ACHN (cell line): ENCODE results near the gene ZNF423.
A peak's percentile ranks its signal among the peaks of the same experiment; 100 is the strongest.
"Not testable (repeated sequence)": the region's sequence is repeated elsewhere in the genome, so short reads cannot be mapped to it uniquely, and the experiment has no call there.

Experiments
- DNase-seq: peaks from one replicate; pipeline ENCODE4 v3.0.0-alpha.2; 2015
- in situ Hi-C: cut with HindIII; loops from 2 replicates; pipeline ENCODE4 v1.10.0; 2017; ENCODE audit warnings: low sequenced_read_pairs, low pct_ligation_motif_present, low pct_unique_long_range_greater_than_20kb

Gene ZNF423

GRCh38 chr16:49875806-49876715 is 20.1 kb upstream of the ZNF423 start:
- no peak for DNase-seq
- in situ Hi-C loops: no loop called here

GRCh38 chr16:49874613-49875237 is 18.8 kb upstream of the ZNF423 start:
- in situ Hi-C loops: no loop called here

GRCh38 chr16:49871824-49872223 is 15.9 kb upstream of the ZNF423 start:
- DNase-seq, in situ Hi-C loops: not testable (repeated sequence)

More at GRCh38 chr16:49874613-49875237, 18.8 kb upstream of the ZNF423 start:
- DNase-seq: no peak

DNA sequence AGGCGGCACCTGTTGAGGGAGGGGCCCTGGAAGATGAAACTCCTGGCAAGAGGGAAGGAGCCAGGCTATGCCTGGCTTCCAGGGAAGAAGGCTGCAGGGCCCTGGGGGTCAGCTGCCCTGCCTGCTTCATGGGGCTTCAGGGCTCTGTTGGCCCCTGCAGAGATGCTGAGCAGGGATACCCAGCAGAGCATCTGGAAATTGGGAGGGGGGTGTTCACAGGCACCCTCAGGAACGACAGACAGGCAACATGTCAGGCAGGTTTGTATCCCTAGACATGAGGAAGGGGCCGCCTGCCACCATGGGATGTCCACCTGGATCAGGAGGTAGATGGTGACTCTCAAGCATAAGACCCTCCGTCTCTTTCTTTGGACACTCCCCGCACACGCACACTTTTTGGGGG is 13.8 kb upstream of the ZNF423 start:
- DNase-seq: no peak
- in situ Hi-C loops: no loop called here

GRCh38 chr16:49867796-49868668 is 12.1 kb upstream of the ZNF423 start:
- in situ Hi-C loops: no loop called here

DNA sequence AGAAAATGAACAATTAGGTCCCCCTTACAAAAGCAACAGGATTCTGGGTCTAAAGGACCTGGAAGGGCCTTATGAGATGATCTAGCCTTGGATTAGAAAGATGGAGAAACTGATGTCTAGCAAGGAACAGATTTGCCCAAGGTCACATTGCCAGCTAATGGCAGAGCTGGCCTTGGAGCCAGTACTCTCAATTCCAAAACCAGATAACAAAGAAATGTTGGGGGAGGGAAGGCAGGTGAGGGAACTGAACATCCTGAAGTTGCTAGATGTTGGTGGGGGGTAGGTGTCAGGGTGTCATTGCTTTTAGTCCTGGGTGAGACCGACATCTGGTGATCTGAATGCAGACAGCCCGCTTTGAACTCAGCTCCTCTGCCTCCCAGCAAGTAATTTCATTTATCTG is 11.3 kb upstream of the ZNF423 start:
- no peak for DNase-seq
- in situ Hi-C loops: no loop called here

More at GRCh38 chr16:49867796-49868668, 12.1 kb upstream of the ZNF423 start:
- DNase-seq: no peak

GRCh38 chr16:49866595-49867071 is 10.7 kb upstream of the ZNF423 start:
- in situ Hi-C loops: no loop called here
- DNase-seq: no peak

- no peak for DNase-seq
- in situ Hi-C loops: no loop called here
Measured at GRCh38 chr16:49862694-49863093, 6.8 kb upstream of the ZNF423 start.

DNA sequence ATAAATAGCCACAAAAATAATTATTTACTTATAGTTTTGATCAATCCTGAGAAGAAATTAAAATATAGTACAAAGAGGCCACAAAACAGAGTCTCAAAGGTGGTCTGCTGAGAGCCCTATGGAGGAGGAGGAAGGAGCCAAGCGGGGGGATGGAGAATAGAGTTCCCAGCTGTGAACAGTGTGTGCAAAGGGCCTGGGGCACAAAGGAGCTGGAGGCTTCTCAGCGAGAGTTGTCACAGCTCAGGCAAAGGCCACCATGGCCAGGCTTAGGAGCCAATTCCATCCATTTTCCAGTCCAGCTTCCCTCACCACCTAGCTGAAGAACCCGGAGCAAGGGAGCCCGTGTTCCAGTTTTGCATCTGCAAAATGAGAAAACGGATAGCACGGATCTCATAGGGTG is 5.4 kb upstream of the ZNF423 start:
- in situ Hi-C loops: no loop called here
- no peak for DNase-seq

- in situ Hi-C loops: no loop called here
- no peak for DNase-seq
Measured at GRCh38 chr16:49860593-49860992, 4.7 kb upstream of the ZNF423 start.

DNA sequence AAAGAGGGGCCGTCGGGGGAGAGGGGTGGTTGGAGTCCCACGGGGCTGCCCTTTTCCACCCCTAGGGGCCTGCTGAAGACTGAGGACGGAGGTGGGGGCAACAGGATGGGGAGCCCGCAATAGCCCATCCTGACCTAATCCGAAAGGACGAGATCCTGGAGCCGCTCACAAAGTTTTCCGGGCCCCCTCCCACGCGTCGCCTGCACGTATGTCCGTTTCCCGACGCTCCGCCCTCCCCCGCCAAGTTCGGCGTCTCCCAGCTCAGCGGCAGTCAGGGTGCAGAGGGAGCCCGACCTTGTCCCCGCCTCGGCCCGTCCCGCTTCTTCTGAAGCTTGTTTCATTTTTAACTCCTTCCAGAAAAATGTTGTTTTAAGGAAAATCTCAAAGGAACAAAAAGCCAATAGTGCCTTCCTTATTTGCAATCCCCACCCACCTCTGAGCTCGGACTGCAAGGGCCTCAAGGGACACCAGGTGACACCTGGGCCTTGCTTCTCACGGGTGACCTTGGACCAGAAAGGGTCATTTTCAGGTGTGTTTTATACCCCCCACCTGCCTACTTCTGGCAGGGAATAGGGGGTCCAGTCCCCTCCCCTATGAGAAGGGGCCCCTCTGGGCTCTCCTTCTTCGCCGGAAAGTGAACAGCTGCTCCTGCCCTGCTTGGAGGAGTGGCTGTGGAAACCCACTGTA is 3.4 kb upstream of the ZNF423 start:
- in situ Hi-C loops: no loop called here
- DNase-seq: no peak

- in situ Hi-C loops: no loop called here
- DNase-seq: peak; percentile 5
Measured at GRCh38 chr16:49858200-49859124, 2.5 kb upstream of the ZNF423 start.

GRCh38 chr16:49857423-49858181 is 1.7 kb upstream of the ZNF423 start:
- peak; percentile 61 for DNase-seq
- in situ Hi-C loops: no loop called here

DNA sequence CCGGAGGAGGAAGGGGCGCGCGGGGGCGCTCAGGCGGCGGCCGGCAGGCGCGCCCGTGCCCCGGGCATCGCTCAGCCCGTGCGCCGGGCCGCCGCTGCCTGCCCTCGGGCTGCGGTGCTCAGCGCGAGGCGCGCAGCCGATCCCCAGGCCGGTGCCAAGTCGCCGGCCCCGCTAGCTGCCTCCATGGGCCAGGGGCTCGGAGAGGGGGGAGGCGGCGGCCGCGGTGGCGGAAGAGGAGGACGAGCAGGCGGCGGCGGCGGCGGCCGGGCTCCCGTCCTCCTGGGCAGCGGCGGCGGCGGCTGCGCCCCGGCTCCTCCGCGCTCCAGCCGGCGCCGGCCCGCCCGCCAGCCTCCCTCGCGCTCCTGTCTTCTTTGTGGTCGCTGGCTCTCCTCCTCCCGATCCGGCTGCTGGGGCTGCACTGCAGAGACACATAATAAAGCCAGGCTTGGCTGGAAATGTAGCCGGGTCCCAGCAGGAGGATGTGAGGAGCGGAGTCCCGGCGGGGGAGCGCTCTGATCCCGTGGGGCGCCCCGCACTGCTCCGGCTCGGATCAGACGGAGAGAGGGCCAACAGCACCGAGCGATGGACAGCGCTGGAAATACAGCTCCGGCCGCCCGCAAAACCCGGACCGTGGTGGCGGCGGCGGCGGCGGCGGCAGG is 889 bp upstream of the ZNF423 start:
- peak; percentile 70 for DNase-seq
- in situ Hi-C loops: no loop called here

GRCh38 chr16:49855280-49855821 is 561 bp downstream of the ZNF423 start:
- peak; percentile 87 for DNase-seq
- in situ Hi-C loops: no loop called here

DNA sequence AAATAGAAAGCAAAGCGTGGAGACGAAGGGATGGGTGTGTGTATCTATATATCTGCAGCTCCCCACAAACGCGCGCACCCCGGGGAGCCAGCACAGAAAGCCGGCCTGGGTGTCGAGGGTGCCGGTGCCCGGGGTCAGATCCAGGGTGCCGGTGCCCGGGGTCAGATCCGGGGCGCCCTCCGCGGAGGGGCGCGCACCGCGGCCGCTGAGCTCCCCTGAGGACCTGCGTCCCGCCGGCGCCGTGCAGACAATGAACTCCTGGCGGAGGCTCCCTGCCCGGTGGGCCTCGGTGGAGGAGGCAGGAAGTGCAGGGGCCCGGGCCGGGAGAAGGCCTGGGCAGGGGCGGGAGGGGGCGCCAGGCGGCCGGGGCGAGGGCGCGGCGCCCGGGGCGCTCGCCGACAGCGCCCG is 1.1 kb downstream of the ZNF423 start:
- DNase-seq: no peak
- in situ Hi-C loops: no loop called here
